ENCODE data around the gene CTXND1.

Gene CTXND1

DNA sequence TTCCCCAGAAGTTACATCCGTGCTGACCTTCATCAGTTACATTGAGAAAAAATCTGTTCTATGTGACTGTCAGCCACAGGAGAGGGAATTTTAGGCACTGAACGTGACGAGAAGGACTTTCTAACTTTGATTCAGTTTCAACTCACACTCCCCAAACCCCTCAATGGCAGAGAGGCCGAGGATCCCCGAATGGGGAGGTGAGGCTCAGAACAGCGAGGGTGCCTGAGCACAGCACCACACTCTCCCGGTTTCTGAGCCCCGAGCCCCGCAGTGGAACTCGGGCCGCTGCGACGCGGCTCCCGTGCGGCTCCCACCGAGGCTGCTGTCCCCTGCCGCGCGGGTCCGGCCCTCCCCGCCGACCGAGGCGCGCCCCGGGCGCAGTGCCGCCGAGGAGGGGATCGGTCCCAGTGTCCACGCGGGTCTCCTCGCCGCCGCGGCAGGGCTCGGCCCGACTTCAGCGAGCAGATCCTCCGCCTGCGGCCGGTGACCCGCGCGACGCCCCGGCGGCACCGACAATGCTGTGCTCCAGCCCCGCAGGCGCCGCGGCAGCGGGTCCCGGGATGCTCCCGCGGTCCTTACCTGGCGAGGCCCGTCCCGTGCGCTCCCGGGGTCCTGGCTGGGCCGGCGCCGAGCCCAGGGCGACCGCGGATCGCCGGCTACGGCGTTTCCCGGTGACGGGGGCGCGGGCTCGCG, 439 bp downstream of the CTXND1 start:
- DNase-seq, result no peak

GRCh38 chr15:80250614-80251427, 1.2 kb downstream of the CTXND1 start:
- DNase-seq, result no peak

GRCh38 chr15:80249973-80250372, 2.0 kb downstream of the CTXND1 start:
- DNase-seq, result no peak

DNA sequence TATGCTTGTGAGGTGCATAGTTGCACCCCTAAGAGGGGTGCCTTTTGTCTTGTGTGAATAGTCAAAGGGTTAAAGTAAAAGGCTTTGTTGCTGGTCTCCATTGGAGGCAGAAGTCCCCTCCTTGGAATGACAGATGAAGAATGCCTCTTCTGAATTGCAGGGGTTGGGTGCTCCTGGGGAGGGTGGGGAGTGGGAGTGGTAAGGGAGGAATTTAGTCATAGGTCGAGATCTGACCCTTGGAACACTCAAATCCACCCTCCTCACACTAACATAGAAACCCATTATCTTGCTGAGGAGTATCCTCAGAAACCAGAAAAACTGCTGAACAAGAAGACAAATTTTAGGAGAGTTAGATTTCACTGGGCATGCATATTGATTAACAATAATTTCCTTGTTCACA, 4.7 kb downstream of the CTXND1 start:
- no peak for DNase-seq

DNA sequence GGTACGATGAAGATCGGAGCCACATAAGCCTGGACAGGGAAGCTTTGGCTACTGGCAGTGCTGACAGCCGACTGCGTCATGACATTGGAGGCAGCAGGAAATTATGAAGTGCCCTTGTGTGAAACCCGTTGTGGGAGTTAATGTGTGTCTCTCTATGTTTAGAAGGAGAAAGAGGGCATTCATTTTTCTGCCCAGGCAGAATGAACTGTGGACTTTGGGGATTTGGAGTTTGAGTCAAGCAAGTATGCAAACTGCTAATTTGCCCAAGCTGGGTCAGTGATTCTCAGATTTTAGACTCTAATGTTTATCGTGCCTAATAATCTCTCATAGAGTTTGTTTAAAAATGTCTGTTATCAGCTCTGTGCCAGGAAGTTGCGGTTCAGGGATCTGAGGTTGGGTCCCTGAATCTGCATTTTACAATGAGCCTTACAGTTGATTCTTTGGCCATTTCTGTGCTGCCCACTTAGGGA, 5.6 kb downstream of the CTXND1 start:
- DNase-seq, result no peak

DNA sequence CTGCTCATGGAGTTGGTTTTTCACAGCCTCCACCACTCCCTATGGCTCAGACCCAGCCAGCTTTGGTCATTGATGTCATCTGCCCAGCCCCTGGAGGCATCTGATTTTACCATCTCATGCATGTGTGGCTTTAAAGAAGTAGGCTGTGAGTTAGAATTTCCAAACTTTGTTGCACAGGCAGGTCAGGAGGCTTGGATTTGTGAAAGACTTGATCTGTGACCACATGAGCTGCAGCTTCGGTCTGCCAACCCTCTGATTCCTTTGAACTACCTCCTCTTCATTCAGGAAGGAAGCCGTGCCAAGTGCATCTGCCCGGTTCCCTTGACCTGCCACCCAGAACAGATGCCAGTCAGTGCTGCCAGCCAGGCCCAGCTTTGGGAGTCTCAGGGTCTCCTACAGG, 9.2 kb downstream of the CTXND1 start:
- DNase-seq, result peak; percentile 64 to 81

DNA sequence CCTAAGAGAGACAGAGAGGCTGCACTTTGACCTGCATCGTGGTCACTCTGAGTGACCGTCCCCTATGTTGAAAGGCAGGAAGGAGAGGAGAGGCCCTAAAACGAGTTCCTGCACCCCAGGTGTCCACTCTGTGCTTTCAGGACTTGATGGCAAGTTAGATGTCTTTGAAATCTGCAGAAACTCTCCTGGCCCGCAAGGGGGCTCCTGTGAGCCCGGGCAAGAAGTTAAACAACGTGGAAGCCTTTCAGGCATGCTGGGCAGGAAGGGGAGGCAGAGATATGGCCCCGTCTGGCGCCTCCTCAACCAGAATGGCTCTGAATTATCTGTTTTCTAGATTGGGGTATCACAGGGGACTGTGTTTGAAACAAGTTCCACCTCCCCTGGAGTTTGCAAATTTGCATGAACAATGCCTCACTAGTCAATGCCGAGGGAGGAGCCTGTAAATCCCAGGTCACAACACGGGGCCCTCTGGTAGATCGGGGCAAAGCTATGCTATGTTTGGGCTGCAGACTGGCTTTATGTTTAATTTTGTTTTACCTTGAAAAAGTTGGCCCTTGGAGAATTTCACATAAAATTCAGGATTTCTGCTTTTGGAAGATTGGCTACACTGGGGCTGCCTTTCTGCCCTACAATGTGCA, 9.8 kb downstream of the CTXND1 start:
- peak; percentile 9 to 40 for DNase-seq

- DNase-seq, result peak; percentile 4 to 26
Observed at GRCh38 chr15:80241508-80241907, 10.5 kb downstream of the CTXND1 start.

DNA sequence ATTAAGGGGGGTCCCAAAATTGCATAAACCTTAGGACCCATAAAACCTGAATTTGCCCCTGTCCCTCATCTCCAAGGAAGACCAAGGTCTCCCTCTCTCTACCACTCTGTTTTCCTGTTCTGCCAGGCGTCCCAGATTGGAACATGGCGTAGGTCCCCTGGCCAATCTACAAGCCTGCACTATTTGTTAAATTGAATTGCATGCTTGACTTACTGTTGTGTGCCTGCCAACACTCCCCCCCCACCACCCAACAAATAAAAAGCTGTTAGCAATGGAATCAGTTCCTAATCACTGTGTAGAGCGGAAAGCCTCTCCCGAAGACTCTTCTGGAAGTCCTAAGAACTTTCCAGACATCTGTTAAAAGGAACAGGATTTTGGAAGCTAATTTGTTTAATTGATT, 11.7 kb downstream of the CTXND1 start:
- DNase-seq, result no peak

DNA sequence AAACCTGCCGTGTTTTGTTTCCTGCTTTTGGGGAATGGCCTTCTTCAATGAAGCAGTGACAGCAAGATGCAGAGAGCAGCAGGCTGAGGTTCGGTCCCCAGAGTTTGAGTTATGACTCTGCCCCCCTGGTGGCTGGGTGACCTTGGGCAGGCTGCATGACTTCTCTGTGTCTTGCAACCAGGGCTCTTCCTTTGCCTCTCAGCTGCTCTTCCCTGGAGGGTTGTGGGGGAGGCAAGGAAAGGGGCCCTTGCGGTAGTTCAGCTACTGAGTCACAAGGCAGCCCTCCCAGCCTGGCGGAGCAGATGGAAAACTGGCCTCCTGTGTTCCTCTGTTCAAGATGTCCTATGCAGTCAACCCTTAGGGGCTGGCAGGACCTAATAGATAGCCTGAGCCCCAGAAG, 17.1 kb downstream of the CTXND1 start:
- DNase-seq, result peak; percentile 26 to 52

GRCh38 chr15:80233581-80233980, 18.4 kb downstream of the CTXND1 start:
- no peak for DNase-seq

DNA sequence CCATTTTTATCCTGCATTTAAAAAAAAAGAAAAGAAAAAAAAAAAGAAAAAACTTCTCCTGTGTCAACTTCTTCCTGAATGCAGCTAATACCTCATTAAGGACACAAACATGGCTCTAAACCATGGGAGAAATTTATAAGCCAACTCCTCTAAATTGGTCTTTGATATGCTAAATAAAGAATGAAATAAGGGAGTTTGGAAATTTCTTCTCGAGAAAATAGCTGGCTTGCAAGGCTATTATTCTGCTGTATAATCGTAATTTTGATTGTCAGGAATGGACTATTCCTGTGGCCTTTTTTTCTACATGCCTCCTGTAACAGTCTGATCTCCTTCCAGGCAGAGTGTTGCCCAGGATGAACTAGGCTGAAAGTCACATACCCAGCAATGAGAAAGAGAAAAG, 20.6 kb downstream of the CTXND1 start:
- no peak for DNase-seq

DNA sequence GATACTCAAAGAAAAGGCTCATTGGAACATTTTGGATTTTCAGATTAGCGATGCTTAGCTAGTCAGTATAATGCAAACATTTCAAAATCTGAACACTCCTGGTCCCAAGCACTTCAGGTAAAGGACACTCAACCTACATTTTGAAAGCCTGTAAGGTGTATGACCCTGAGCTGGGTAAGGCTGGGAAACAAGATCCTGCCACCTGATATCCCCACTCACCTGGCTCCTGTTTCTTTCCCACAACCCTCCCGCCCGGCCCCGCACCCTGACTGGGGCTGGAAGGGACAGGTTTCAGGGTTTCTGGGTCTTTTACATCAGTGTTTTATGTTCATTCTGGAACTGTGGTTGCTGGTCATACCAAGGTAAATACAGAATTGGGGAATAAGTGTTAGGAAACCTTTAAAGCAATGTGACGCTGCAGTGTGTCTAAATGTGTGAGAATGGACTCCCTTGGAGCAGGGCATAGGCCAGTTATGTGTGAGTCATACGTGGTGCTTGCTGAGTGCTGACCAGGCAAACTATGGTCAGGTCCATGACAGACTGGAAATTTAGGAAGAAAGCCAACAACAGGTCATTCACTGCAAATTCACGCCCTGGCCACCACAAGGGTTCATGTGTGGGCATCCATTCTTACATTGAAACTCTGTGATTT, 22.9 kb downstream of the CTXND1 start:
- DNase-seq, result no peak

DNA sequence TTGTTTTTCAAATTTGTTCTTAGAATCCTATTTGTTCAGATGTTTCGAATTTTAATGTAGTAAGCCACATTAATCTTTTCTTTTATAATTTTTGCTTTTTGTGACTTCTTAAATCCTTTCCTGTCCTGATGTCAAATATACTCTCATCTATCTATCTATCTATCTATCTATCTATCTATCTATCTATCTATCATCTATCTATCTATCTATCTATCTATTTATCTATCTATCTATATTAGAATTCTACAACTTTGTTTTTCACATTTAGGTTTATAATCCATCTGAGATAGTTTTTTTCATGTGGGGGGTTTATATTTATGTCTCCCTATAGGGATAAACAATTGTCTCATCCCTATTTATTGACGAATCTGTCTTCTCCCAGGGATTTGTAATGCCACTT, 32.1 kb downstream of the CTXND1 start:
- DNase-seq, result no peak

DNA sequence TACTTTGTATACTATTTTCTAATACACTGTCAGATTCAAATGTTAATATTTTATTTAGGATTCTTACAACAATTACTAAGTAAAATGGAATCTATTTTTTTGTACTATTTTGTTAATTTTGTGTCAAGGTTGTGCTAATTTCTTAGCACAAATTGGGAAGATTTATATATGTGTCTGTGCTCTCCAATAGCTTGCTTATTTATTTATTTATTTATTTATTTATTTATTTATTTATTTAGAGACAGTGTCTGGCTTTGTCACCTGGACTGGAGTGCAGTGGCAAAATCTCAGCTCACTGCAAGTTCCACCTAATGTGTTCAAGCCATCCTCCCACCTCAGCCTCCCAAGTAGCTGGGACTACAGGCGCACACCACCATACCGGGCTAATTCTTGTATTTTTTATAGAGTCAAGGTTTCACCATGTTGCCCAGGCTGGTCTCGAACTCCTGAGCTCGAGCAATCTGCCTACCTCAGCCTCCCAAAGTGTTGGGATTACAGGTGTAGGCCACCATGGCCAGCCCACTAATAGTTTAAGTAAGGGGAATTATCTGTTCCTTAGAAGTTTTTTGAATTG, 34.6 kb downstream of the CTXND1 start:
- DNase-seq, result no peak

- DNase-seq, result no peak
Observed at GRCh38 chr15:80216911-80217310, 35.1 kb downstream of the CTXND1 start.

GRCh38 chr15:80216141-80216540, 35.9 kb downstream of the CTXND1 start:
- no peak for DNase-seq

DNA sequence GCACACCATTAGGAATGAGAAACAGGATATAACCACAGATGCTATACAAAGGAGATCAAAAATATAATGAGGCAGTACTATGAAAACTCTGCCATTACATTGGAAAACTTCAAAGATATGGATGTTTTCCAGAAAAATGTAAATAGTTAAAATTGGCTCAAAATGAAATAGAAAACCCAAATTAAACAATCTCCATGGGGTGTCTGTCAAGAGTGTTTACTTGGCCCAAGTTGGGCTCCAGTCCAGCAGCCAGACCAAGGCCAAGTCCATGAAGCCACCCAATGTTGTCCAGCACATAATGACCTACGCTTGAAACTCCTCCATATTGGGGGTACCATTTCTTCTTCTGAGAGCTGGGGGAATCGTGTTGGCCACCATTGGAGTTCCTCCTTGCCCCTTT, 37.1 kb downstream of the CTXND1 start:
- DNase-seq, result no peak

DNA sequence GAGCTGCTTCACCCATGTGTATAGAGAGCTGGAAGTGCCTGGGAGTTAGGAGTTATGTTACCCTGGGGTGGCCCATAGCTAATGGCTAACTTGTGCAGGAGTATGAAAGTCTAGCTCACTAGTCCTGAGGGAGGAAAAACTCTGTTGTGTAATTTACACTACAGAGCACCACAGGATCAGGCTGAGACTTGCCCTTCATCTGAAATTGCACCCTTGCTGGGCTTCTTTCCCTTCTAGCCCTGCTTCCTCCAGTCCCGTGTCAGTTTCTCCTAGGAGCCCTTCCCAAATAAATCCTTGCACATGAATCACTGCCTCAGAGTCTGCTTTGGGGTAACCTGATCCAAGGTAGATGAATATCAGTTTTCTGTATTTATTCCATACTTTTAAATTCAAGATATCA, 40.0 kb downstream of the CTXND1 start:
- DNase-seq, result no peak

DNA sequence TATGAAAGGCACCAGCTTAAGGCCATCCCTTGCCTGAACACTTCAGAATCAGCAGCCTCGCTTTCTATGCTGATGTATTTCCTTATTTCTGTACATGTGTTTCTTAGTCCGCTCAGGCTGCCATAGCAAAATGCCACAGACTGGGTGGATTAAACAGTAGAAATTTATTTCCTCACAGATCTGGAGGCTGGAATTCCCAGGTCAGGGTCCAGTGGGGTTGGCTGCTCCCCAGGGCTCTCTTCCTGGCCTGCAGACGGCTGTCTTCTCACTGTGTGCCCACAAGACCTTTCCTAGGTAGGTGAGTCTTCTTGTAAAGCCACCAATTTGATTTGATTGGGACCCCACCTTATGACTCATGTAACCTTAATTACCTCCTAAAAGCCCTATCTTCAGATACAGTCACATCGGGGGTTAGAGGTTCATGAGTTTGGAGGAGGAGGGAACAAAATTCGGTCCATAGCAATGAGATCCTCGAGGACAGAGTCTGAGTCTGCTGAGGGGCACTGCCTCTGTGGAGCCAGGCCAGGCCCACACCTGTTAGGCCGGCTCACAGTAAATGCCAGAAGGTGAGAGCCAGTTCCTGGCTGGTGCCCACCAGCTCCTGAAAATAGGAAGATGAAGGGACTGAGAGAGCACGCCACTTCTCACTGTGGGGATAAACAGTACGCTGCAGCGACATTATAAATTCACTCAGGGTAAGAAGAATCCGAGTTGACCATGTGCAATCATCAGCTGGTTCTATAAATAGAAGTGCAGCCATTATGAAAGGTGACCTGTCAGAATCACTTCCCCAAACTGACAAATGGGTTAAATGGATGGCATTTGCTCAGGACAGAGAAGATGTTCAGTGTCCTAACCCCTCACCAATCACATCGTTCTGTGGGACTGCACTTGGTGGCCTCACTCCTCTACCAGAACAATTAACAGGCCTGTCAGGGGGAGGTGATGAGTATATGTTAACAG, 41.1 kb downstream of the CTXND1 start:
- DNase-seq, result peak; percentile 8 to 40
